WERI-Rb-1 (cell line): ENCODE measurements around the gene PRX.
"Not testable (repeated sequence)": the region's sequence is repeated elsewhere in the genome, so short reads cannot be mapped to it uniquely, and the experiment has no call there.

ENCODE experiments used
- DNase-seq: peaks from one replicate; pipeline ENCODE4 v3.0.0-alpha.2; 2020
- H3K27ac ChIP-seq: fragments of 250-450 bp; sonication (Bioruptor Pico); 2 replicates; pipeline ENCODE4 v1.5.1; 2020; ENCODE audit warnings: mild to moderate bottlenecking, moderate library complexity
- H3K27me3 ChIP-seq: fragments of 250-450 bp; sonication (Bioruptor Pico); 2 replicates; pipeline ENCODE4 v1.5.1; 2021; ENCODE audit warnings: mild to moderate bottlenecking, low read depth, moderate library complexity; ENCODE audit not compliant: insufficient read depth, severe bottlenecking
- H3K36me3 ChIP-seq: fragments of 250-450 bp; sonication (Bioruptor Pico); 2 replicates; pipeline ENCODE4 v1.5.1; 2020; ENCODE audit warnings: mild to moderate bottlenecking, moderate library complexity
- H3K4me3 ChIP-seq: 2 replicates; pipeline ENCODE4 v1.5.1; 2011; ENCODE audit warnings: low read depth, mild to moderate bottlenecking, control low read depth, low read length
- H3K9me3 ChIP-seq: fragments of 250-450 bp; sonication (Bioruptor Pico); 2 replicates; pipeline ENCODE4 v1.5.1; 2021; ENCODE audit warnings: mild to moderate bottlenecking, moderate library complexity; ENCODE audit not compliant: severe bottlenecking
- CTCF ChIP-seq: IDR thresholded peaks from 2 replicates; pipeline ENCODE4 v1.5.1; 2011; ENCODE audit warnings: low read depth, mild to moderate bottlenecking, control low read depth, inconsistent platforms, low read length

PRX gene

GRCh38 chr19:40411958-40412499 is 1.1 kb downstream of the PRX start:
- no peaks in the 10 kb centered on the region for H3K27me3 ChIP-seq
- no peaks in the 10 kb centered on the region for H3K9me3 ChIP-seq
- no peaks in the 10 kb centered on the region for H3K36me3 ChIP-seq
- TF ChIP-seq CTCF = no peak
- H3K27ac ChIP-seq = no peak overlapping the region
- no peak overlapping the region for H3K4me3 ChIP-seq
- no peak for DNase-seq

- Histone ChIP-seq H3K27me3 (no peaks in the 10 kb centered on the region), H3K9me3 (no peaks in the 10 kb centered on the region), H3K27ac (no peak overlapping the region), H3K4me3 (no peak overlapping the region), H3K36me3 (no peaks in the 10 kb centered on the region)
- peak; percentile 28 for DNase-seq
- TF ChIP-seq CTCF = no peak
Measured at GRCh38 chr19:40411125-40411842, 1.9 kb downstream of the PRX start.

GRCh38 chr19:40410030-40410389 is 3.2 kb downstream of the PRX start:
- no peak for TF ChIP-seq CTCF
- Histone ChIP-seq H3K9me3 (no peaks in the 10 kb centered on the region), H3K27me3 (no peaks in the 10 kb centered on the region), H3K4me3 (no peak overlapping the region), H3K27ac (no peak overlapping the region), H3K36me3 (no peaks in the 10 kb centered on the region)
- no peak for DNase-seq

- not testable (repeated sequence) for H3K27ac ChIP-seq, H3K27me3 ChIP-seq, H3K36me3 ChIP-seq, H3K9me3 ChIP-seq, H3K4me3 ChIP-seq, DNase-seq
Measured at GRCh38 chr19:40408598-40408925, 4.6 kb downstream of the PRX start.

GRCh38 chr19:40407714-40408597 is 5.2 kb downstream of the PRX start:
- no peak for DNase-seq
- Histone ChIP-seq H3K4me3 (no peak overlapping the region), H3K36me3 (no peaks in the 10 kb centered on the region), H3K27ac (no peak overlapping the region), H3K27me3 (no peaks in the 10 kb centered on the region), H3K9me3 (no peaks in the 10 kb centered on the region)
- no peak for TF ChIP-seq CTCF

- Histone ChIP-seq H3K27me3 (no peaks in the 10 kb centered on the region), H3K4me3 (peak overlapping the region; percentile 73), H3K36me3 (no peaks in the 10 kb centered on the region), H3K27ac (peak overlapping the region; percentile 63), H3K9me3 (no peaks in the 10 kb centered on the region)
- TF ChIP-seq CTCF = no peak
- peak; percentile 96 for DNase-seq
Measured at GRCh38 chr19:40403262-40403984, 9.8 kb downstream of the PRX start.
